Naive thymus-derived CD4-positive, alpha-beta T cell (primary cell): ENCODE measurements around the gene KLHDC7B. TPM values are rescaled to one million over a fixed set of nuclear protein-coding genes. Genes with fewer than 3 reads are reported as not detected.
"Not testable (repeated sequence)": the region's sequence is repeated elsewhere in the genome, so short reads cannot be mapped to it uniquely, and the experiment has no call there.

Experiments
- ATAC-seq: fragments of 150-1000 bp; cut with Tn5 transposase; 2 replicates; pipeline ENCODE4 v1.10.0; 2021; ENCODE audit warnings: mild to moderate bottlenecking, moderate library complexity
- CTCF ChIA-PET: fragments of 350-600 bp; sonication (Branson Sonifier 250); formaldehyde crosslinking; loops from one replicate; lab custom pipeline; 2021; ENCODE audit warnings: antibody characterized with exemption; lab: Charles Lee
- POLR2A ChIA-PET: fragments of 350-600 bp; sonication (Branson Sonifier 250); formaldehyde crosslinking; loops from one replicate; lab custom pipeline; 2021; ENCODE audit warnings: antibody characterized with exemption, inconsistent platforms; lab: Charles Lee
- DNase-seq, 9 donors: peaks; one replicate each; pipeline versions ENCODE4 v3.0.0 to v3.0.0-alpha.2; 2020 to 2022; ENCODE audit warnings: mixed read lengths in 1 of 9
- H3K27ac ChIP-seq: one replicate; pipeline ENCODE4 v1.7.0; 2013; ENCODE audit warnings: mild to moderate bottlenecking, low read depth, low read length, moderate library complexity
- H3K27me3 ChIP-seq, 2 donors: one replicate each; pipeline ENCODE4 v1.7.0; 2013; ENCODE audit warnings: low read length in 2 of 2, mild to moderate bottlenecking in 2 of 2, moderate library complexity in 2 of 2; ENCODE audit not compliant: control insufficient read depth in 2 of 2, insufficient read depth in 2 of 2
- H3K36me3 ChIP-seq, 3 experiments: 1 replicate in 2 of 3; 2 replicates in 1 of 3; pipeline ENCODE4 v1.7.0; 2013; ENCODE audit warnings: low read length in 3 of 3, mild to moderate bottlenecking in 3 of 3, moderate library complexity in 1 of 3; ENCODE audit not compliant: insufficient read depth in 3 of 3, control insufficient read depth in 2 of 3
- H3K4me1 ChIP-seq, 2 donors: one replicate each; pipeline ENCODE4 v1.7.0; 2013; ENCODE audit warnings: low read length in 2 of 2, mild to moderate bottlenecking in 2 of 2, moderate library complexity in 1 of 2; ENCODE audit not compliant: control insufficient read depth in 2 of 2, insufficient read depth in 2 of 2
- H3K4me3 ChIP-seq: 2 replicates; pipeline ENCODE4 v1.7.0; 2013; ENCODE audit warnings: mild to moderate bottlenecking, low read length
- H3K9me3 ChIP-seq, 3 experiments: 1 replicate in 2 of 3; 2 replicates in 1 of 3; pipeline ENCODE4 v1.7.0; 2013; ENCODE audit warnings: low read length in 3 of 3; ENCODE audit not compliant: control insufficient read depth in 2 of 3
- H3K27ac Mint-ChIP-seq, 9 donors: one replicate each; pipeline ENCODE4 v1.8.0; 2020 to 2022; ENCODE audit warnings: mixed read lengths in 9 of 9, mild to moderate bottlenecking in 8 of 9, moderate library complexity in 5 of 9, inconsistent platforms in 2 of 9
- H3K27me3 Mint-ChIP-seq, 5 donors: one replicate each; pipeline ENCODE4 v1.8.0; 2021 to 2022; ENCODE audit warnings: mixed read lengths in 5 of 5, mild to moderate bottlenecking in 1 of 5
- H3K36me3 Mint-ChIP-seq, 5 donors: one replicate each; pipeline ENCODE4 v1.8.0; 2020 to 2022; ENCODE audit warnings: mixed read lengths in 5 of 5, mild to moderate bottlenecking in 3 of 5, inconsistent platforms in 1 of 5
- H3K4me1 Mint-ChIP-seq, 7 donors: one replicate each; pipeline ENCODE4 v1.8.0; 2020 to 2022; ENCODE audit warnings: mixed read lengths in 7 of 7, mild to moderate bottlenecking in 3 of 7, inconsistent platforms in 1 of 7
- H3K4me3 Mint-ChIP-seq, 10 donors: one replicate each; pipeline ENCODE4 v1.8.0; 2020 to 2022; ENCODE audit warnings: mild to moderate bottlenecking in 10 of 10, mixed read lengths in 10 of 10, moderate library complexity in 6 of 10, inconsistent platforms in 2 of 10
- H3K9me3 Mint-ChIP-seq, 11 donors: one replicate each; pipeline ENCODE4 v1.8.0; 2020 to 2022; ENCODE audit warnings: mixed read lengths in 11 of 11, mild to moderate bottlenecking in 4 of 11, inconsistent platforms in 1 of 11, moderate library complexity in 1 of 11
- intact Hi-C, 2 donors: fragments of 100-400 bp; cut with micrococcal nuclease; formaldehyde crosslinking; loops; one replicate each; pipeline ENCODE4 v1.15.1; 2023
- polyA plus RNA-seq, 2 donors: library from polyadenylated mRNA; unstranded; fragments of 300-500 nt; fragmentation: Illumina TruSeq; gene quantifications; one replicate each; pipeline ENCODE4 v1.2.3, GENCODE V29; 2021
- total RNA-seq, 6 experiments: library from RNA in 5 of 6; stranded (reverse) in 5 of 6; gene quantifications; 1 replicate in 5 of 6; 2 replicates in 1 of 6; pipeline ENCODE4 v1.2.3 and lab custom pipeline; 2021 to 2026

The KLHDC7B gene
- total and polyA plus RNA-seq, 7 experiments from 2014 or later = 4.4 to 17.2 (median 7.8) TPM

- H3K36me3 Mint-ChIP-seq = peaks cover 0 to 26% (median 4%) of the 10 kb centered on the region in 5 donors
- H3K9me3 Mint-ChIP-seq = peaks cover 0 to 1% (median 0%) of the 10 kb centered on the region in 11 donors
- ChIA-PET POLR2A (interaction anchor here (0.7 to 1.2 kb wide), 2 partner anchors 10 to 34 kb away, joined by 3 to 4 read pairs; partner anchors contain the start of gene SCO2), CTCF (no interaction called here)
- H3K27ac Mint-ChIP-seq = no peak overlapping the region
- peaks cover 0 to 64% (median 3%) of the 10 kb centered on the region in 3 experiments for H3K36me3 ChIP-seq
- no peaks in the 10 kb centered on the region for H3K4me1 ChIP-seq
- peaks cover 13 to 29% (median 23%) of the 10 kb centered on the region in 7 donors for H3K4me1 Mint-ChIP-seq
- no peaks in the 10 kb centered on the region for H3K9me3 ChIP-seq
- no peaks in the 10 kb centered on the region for H3K27me3 Mint-ChIP-seq
- no peak overlapping the region for H3K4me3 ChIP-seq
- intact Hi-C loops = no loop called here
- no peak for ATAC-seq
- H3K27me3 ChIP-seq = no peaks in the 10 kb centered on the region
- DNase-seq = no peak
- no peak overlapping the region for H3K27ac ChIP-seq
- H3K4me3 Mint-ChIP-seq = no peak overlapping the region
Observed at GRCh38 chr22:50516068-50516467, 29.6 kb upstream of the KLHDC7B start.

GRCh38 chr22:50516891-50517290, 28.8 kb upstream of the KLHDC7B start:
- Histone ChIP-seq H3K27me3 (no peaks in the 10 kb centered on the region), H3K27ac (no peak overlapping the region), H3K36me3 (peaks cover 0 to 72% (median 3%) of the 10 kb centered on the region in 3 experiments), H3K9me3 (no peaks in the 10 kb centered on the region), H3K4me1 (no peaks in the 10 kb centered on the region), H3K4me3 (no peak overlapping the region)
- Mint-ChIP-seq H3K36me3 (peaks cover 0 to 26% (median 4%) of the 10 kb centered on the region in 5 donors), H3K27me3 (no peaks in the 10 kb centered on the region), H3K4me3 (no peak overlapping the region), H3K4me1 (peaks cover 13 to 29% (median 22%) of the 10 kb centered on the region in 7 donors), H3K27ac (no peak overlapping the region), H3K9me3 (peaks cover 0 to 1% (median 0%) of the 10 kb centered on the region in 11 donors)
- ATAC-seq (no peak), DNase-seq (no peak)
- intact Hi-C loops = no loop called here
- ChIA-PET POLR2A (interaction anchor here (1.2 kb wide), 1 partner anchor 9 kb away, joined by 4 read pairs; the partner anchor contains the start of gene SCO2), CTCF (no interaction called here)

GRCh38 chr22:50517495-50518260, 28.0 kb upstream of the KLHDC7B start:
- DNase-seq (no peak), ATAC-seq (no peak)
- intact Hi-C loops = no loop called here
- H3K27me3 ChIP-seq = no peaks in the 10 kb centered on the region
- H3K4me1 ChIP-seq = no peaks in the 10 kb centered on the region
- H3K27ac ChIP-seq = no peak overlapping the region
- no peak overlapping the region for H3K4me3 Mint-ChIP-seq
- peaks cover 0 to 72% (median 5%) of the 10 kb centered on the region in 3 experiments for H3K36me3 ChIP-seq
- no peaks in the 10 kb centered on the region for H3K9me3 ChIP-seq
- H3K9me3 Mint-ChIP-seq = peaks cover 0 to 1% (median 0%) of the 10 kb centered on the region in 11 donors
- H3K27me3 Mint-ChIP-seq = no peaks in the 10 kb centered on the region
- no peak overlapping the region for H3K4me3 ChIP-seq
- H3K4me1 Mint-ChIP-seq = peaks cover 7 to 21% (median 16%) of the 10 kb centered on the region in 7 donors
- ChIA-PET POLR2A (interaction anchor here (1.2 to 2.2 kb wide), 2 partner anchors 8 to 9 kb away, joined by 4 to 10 read pairs; partner anchors contain the start of genes NCAPH2 and SCO2), CTCF (no interaction called here)
- H3K27ac Mint-ChIP-seq = no peak overlapping the region
- peaks cover 0 to 23% (median 4%) of the 10 kb centered on the region in 5 donors for H3K36me3 Mint-ChIP-seq

GRCh38 chr22:50518606-50519005, 27.1 kb upstream of the KLHDC7B start:
- Histone ChIP-seq H3K36me3 (peaks cover 0 to 76% (median 12%) of the 10 kb centered on the region in 3 experiments), H3K9me3 (no peaks in the 10 kb centered on the region), H3K27ac (no peak overlapping the region), H3K27me3 (no peaks in the 10 kb centered on the region), H3K4me1 (no peaks in the 10 kb centered on the region), H3K4me3 (no peak overlapping the region)
- peaks cover 0 to 1% (median 0%) of the 10 kb centered on the region in 11 donors for H3K9me3 Mint-ChIP-seq
- H3K27ac Mint-ChIP-seq = peak overlapping the region in 1 of 9 donors; percentile 67
- ChIA-PET POLR2A (interaction anchor here (2.2 kb wide), 1 partner anchor 10 kb away, joined by 10 read pairs; the partner anchor contains the start of gene NCAPH2), CTCF (interaction anchor here (1.0 kb wide), 1 partner anchor 10 kb away, joined by 3 read pairs; no protein-coding TSS in a partner anchor)
- intact Hi-C loops = no loop called here
- peaks cover 0 to 23% (median 4%) of the 10 kb centered on the region in 5 donors for H3K36me3 Mint-ChIP-seq
- ATAC-seq = no peak
- no peak for DNase-seq
- peaks cover 7 to 20% (median 13%) of the 10 kb centered on the region in 7 donors for H3K4me1 Mint-ChIP-seq
- H3K27me3 Mint-ChIP-seq = no peaks in the 10 kb centered on the region
- no peak overlapping the region for H3K4me3 Mint-ChIP-seq

GRCh38 chr22:50519151-50519550, 26.5 kb upstream of the KLHDC7B start:
- intact Hi-C loops = no loop called here
- Histone ChIP-seq H3K27ac (no peak overlapping the region), H3K27me3 (no peaks in the 10 kb centered on the region), H3K4me3 (no peak overlapping the region), H3K4me1 (peaks cover under 1 to 2% of the 10 kb centered on the region in 2 donors), H3K36me3 (peaks cover 0 to 79% (median 14%) of the 10 kb centered on the region in 3 experiments), H3K9me3 (no peaks in the 10 kb centered on the region)
- Mint-ChIP-seq H3K36me3 (peaks cover 0 to 23% (median 4%) of the 10 kb centered on the region in 5 donors), H3K4me3 (no peak overlapping the region), H3K27me3 (no peaks in the 10 kb centered on the region), H3K27ac (no peak overlapping the region), H3K4me1 (peaks cover 7 to 18% (median 12%) of the 10 kb centered on the region in 7 donors), H3K9me3 (peaks cover 0 to 1% (median 0%) of the 10 kb centered on the region in 11 donors)
- no peak for DNase-seq
- ChIA-PET CTCF (interaction anchor here (1.0 kb wide), 1 partner anchor 10 kb away, joined by 3 read pairs; no protein-coding TSS in a partner anchor), POLR2A (interaction anchor here (2.2 kb wide), 1 partner anchor 10 kb away, joined by 10 read pairs; the partner anchor contains the start of gene NCAPH2)
- no peak for ATAC-seq

- H3K9me3 Mint-ChIP-seq, H3K9me3 ChIP-seq, ATAC-seq, H3K27me3 ChIP-seq, H3K4me1 ChIP-seq, DNase-seq, intact Hi-C loops, H3K27ac ChIP-seq, H3K27ac Mint-ChIP-seq, H3K27me3 Mint-ChIP-seq, H3K4me3 ChIP-seq, POLR2A ChIA-PET, H3K4me3 Mint-ChIP-seq, CTCF ChIA-PET: not testable (repeated sequence)
- Mint-ChIP-seq H3K4me1 (peaks cover 8 to 17% (median 12%) of the 10 kb centered on the region in 7 donors), H3K36me3 (peaks cover 0 to 17% (median 0%) of the 10 kb centered on the region in 5 donors)
- H3K36me3 ChIP-seq = peaks cover 0 to 70% (median 14%) of the 10 kb centered on the region in 3 experiments
Observed at GRCh38 chr22:50520184-50520583, 25.5 kb upstream of the KLHDC7B start.
